Lung (tissue), 12 donors: ENCODE data around the gene CUBN. TPM values are rescaled to one million over a fixed set of nuclear protein-coding genes. Genes with fewer than 3 reads are reported as not detected.

Experiments
- ATAC-seq: fragments of 200-7000 bp; cut with Tn5 transposase; one replicate; pipeline ENCODE4 v1.9.1; 2020; ENCODE audit warnings: moderate number of reproducible peaks; ENCODE audit not compliant: insufficient read depth, low FRiP score
- DNase-seq, 3 donors: peaks; one replicate each; pipeline ENCODE4 v3.0.0-alpha.2; 2013 to 2017
- H3K27ac ChIP-seq, 2 donors: one replicate each; pipeline ENCODE4 v1.5.1; 2013; ENCODE audit warnings: mild to moderate bottlenecking in 2 of 2, moderate library complexity in 2 of 2, control low read depth in 1 of 2, inconsistent platforms in 1 of 2, low read depth in 1 of 2, low read length in 1 of 2
- H3K27me3 ChIP-seq, 3 donors: one replicate each; pipeline ENCODE4 v1.5.1; 2013; ENCODE audit warnings: low read length in 2 of 3; ENCODE audit not compliant: control insufficient read depth in 3 of 3, insufficient read depth in 3 of 3
- H3K36me3 ChIP-seq, 4 donors: one replicate each; pipeline ENCODE4 v1.5.1; 2013; ENCODE audit warnings: low read length in 4 of 4, mild to moderate bottlenecking in 1 of 4, moderate library complexity in 1 of 4; ENCODE audit not compliant: control insufficient read depth in 4 of 4, insufficient read depth in 4 of 4
- H3K4me1 ChIP-seq, 5 donors: one replicate each; pipeline ENCODE4 v1.5.1; 2013; ENCODE audit warnings: low read length in 5 of 5, mild to moderate bottlenecking in 2 of 5, moderate library complexity in 1 of 5; ENCODE audit not compliant: control insufficient read depth in 5 of 5, insufficient read depth in 5 of 5
- H3K4me3 ChIP-seq: one replicate; pipeline ENCODE4 v1.5.1; 2013; ENCODE audit warnings: mild to moderate bottlenecking, control low read depth, moderate library complexity
- H3K9ac ChIP-seq, 2 donors: one replicate each; pipeline ENCODE4 v1.5.1; 2013; ENCODE audit warnings: low read length in 2 of 2, control low read depth in 1 of 2; ENCODE audit not compliant: insufficient read depth in 1 of 2
- H3K9me3 ChIP-seq, 4 donors: one replicate each; pipeline ENCODE4 v1.5.1; 2013; ENCODE audit warnings: low read length in 3 of 4, mild to moderate bottlenecking in 1 of 4, moderate library complexity in 1 of 4; ENCODE audit not compliant: control insufficient read depth in 4 of 4, insufficient read depth in 3 of 4
- WGBS, 2 donors: extraction: QIAGEN DNeasy Blood & Tissue Kit; methylation state at CpG; one replicate each; pipeline ENCODE4 v1.1.7; 2013; 5-methylcytosine and 5-hydroxymethylcytosine counted together
- polyA plus RNA-seq, 2 donors: library from polyadenylated mRNA; stranded (reverse); fragments of 200-250 nt; gene quantifications; one replicate each; pipeline ENCODE4 v1.2.1, GENCODE V29; 2013
- total RNA-seq, 2 donors: library from RNA; depleted of rRNA in 1 of 2; stranded (reverse); fragments of >200 nt in 1 of 2; gene quantifications; one replicate each; pipeline ENCODE4 v1.2.1, GENCODE V29; 2014 to 2021
- TF ChIP-seq, protein P1 (sequence below): IDR thresholded peaks from 2 replicates; pipeline ENCODE4 v1.5.1; 2012; ENCODE audit warnings: mild to moderate bottlenecking; ENCODE audit errors: control extremely low read depth, extremely low read depth
- donor health status: control.
- donor health status: control.
- donor health status: Bipolar disorder and iron deficiency.
- donor health status: healthy.
- donor health status: DM: yes; HTN: yes; CAD: no.

CUBN gene
- total and polyA plus RNA-seq, 4 donors, result 0.33 to 5.1 (median 1.0) TPM

DNA sequence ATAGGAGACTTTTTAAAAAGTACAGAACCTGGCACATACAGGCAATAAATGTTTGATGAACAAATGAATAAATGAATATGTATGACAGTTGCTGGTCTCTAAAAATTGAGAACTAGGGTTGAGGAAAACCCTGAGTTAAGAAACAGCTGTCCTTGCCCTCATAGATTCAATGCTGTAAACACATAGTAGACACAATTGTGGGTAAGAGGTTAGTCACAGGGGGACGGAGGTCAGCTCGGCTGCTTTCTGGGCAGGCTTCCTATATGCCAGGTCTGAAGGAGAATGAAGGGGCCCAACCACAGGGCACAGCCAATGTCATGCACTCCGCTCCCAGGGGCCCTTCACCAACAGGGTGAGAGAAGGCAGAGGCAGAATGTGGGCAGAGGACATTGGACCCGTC is 169.1 kb downstream of the CUBN start:
- no peak for ATAC-seq
- 97% methylated on average over 4 of the region's 4 CpGs for WGBS, 2 donors

DNA sequence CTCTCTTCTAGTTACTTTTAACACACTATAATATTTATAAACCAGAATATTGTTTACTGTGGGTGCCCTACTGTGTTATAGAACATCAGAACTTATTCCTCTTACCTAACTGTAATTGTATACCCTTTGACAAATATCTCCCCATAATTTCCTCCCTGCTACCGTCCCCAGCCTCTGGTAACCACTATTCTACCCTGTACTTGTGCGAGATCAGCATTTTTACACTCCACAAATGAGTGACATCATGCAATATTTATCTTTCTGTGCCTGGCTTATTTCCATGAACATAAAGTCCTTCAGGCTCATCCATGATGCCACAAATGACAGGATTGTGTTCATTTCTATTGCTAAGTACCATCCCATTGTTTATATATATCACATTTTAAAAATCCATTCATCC is 172.6 kb downstream of the CUBN start:
- Histone ChIP-seq H3K9ac (no peak overlapping the region), H3K27ac (no peak overlapping the region), H3K4me3 (no peak overlapping the region), H3K4me1 (peaks cover 0 to 16% (median 3%) of the 10 kb centered on the region in 5 donors), H3K36me3 (no peaks in the 10 kb centered on the region), H3K9me3 (no peaks in the 10 kb centered on the region), H3K27me3 (no peaks in the 10 kb centered on the region)
- TF ChIP-seq, protein P1, sequence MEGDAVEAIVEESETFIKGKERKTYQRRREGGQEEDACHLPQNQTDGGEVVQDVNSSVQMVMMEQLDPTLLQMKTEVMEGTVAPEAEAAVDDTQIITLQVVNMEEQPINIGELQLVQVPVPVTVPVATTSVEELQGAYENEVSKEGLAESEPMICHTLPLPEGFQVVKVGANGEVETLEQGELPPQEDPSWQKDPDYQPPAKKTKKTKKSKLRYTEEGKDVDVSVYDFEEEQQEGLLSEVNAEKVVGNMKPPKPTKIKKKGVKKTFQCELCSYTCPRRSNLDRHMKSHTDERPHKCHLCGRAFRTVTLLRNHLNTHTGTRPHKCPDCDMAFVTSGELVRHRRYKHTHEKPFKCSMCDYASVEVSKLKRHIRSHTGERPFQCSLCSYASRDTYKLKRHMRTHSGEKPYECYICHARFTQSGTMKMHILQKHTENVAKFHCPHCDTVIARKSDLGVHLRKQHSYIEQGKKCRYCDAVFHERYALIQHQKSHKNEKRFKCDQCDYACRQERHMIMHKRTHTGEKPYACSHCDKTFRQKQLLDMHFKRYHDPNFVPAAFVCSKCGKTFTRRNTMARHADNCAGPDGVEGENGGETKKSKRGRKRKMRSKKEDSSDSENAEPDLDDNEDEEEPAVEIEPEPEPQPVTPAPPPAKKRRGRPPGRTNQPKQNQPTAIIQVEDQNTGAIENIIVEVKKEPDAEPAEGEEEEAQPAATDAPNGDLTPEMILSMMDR, result no peak
- 81 to 92% methylated on average over 2 of the region's 2 CpGs for WGBS, 2 donors
- no peak for DNase-seq
- ATAC-seq, result no peak

More for the DNA sequence above, 169.1 kb downstream of the CUBN start:
- H3K9ac ChIP-seq, result no peak overlapping the region
- TF ChIP-seq, protein P1, result no peak
- H3K36me3 ChIP-seq, result no peaks in the 10 kb centered on the region
- H3K4me1 ChIP-seq, result no peaks in the 10 kb centered on the region
- no peak overlapping the region for H3K4me3 ChIP-seq
- H3K27me3 ChIP-seq, result no peaks in the 10 kb centered on the region
- H3K9me3 ChIP-seq, result no peaks in the 10 kb centered on the region
- DNase-seq, result no peak
- H3K27ac ChIP-seq, result no peak overlapping the region

DNA sequence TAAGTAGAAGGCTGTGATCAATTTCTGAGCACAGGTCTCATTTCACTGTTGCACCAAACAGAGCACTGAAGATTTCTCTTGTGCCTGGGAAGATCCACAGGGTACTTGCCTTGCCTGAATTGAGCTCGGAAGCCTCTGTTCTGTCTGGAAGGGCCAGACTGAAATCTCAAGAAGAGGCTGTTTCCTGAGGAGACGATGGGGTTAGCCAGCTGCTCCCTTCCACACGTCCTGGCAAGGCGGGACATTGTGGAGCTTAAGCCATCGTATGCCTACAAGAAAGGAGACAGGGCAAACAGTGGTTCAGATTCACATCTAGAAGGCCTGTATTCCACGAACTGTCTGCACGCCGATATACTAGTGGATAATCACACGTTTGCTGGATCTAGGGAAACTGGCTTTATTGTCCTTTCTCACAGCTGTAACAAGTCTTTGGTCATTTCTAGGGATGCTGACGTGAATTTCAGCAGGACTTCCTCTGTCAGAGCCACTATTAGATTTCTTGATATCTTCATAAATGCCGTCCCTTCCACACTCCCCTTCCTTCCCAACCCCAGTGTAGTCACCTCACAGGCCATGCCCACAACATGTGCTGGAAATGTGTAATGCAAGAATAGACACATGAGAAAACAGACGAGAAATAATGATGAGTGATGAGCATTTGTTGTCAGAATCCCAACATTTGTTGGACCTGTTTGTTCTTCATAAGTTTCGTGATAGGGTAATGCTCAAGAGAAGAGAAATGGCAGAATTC is 175.2 kb downstream of the CUBN start:
- Histone ChIP-seq H3K9ac (no peak overlapping the region), H3K9me3 (no peaks in the 10 kb centered on the region), H3K27ac (no peak overlapping the region), H3K36me3 (no peaks in the 10 kb centered on the region), H3K4me3 (no peak overlapping the region), H3K27me3 (no peaks in the 10 kb centered on the region), H3K4me1 (peaks cover 0 to 39% (median 6%) of the 10 kb centered on the region in 5 donors)
- TF ChIP-seq, protein P1, result no peak
- WGBS, 2 donors, result 82 to 90% methylated on average over 13 of the region's 13 CpGs
- DNase-seq, result no peak
- no peak for ATAC-seq
